Chondrocyte (in vitro differentiated cells): Measurements from ENCODE around the gene P2RY11. TPM values are rescaled to one million over a fixed set of nuclear protein-coding genes. Genes with fewer than 3 reads are reported as not detected.

ENCODE experiments used
- DNase-seq: peaks from one replicate; pipeline ENCODE4 v3.0.0; 2021; ENCODE audit warnings: mixed read lengths, low spot score
- H3K27ac Mint-ChIP-seq: one replicate; pipeline ENCODE4 v1.8.0; 2021; ENCODE audit warnings: mild to moderate bottlenecking, moderate library complexity, mixed read lengths; ENCODE audit not compliant: unreplicated experiment
- H3K27me3 Mint-ChIP-seq: 2 replicates; pipeline ENCODE4 v1.8.0; 2021; ENCODE audit warnings: low read depth, mixed read lengths
- H3K36me3 Mint-ChIP-seq: 2 replicates; pipeline ENCODE4 v1.8.0; 2021; ENCODE audit warnings: low read depth, mixed read lengths
- H3K4me1 Mint-ChIP-seq: 2 replicates; pipeline ENCODE4 v1.8.0; 2021; ENCODE audit warnings: low read depth, mild to moderate bottlenecking, mixed read lengths
- H3K4me3 Mint-ChIP-seq: one replicate; pipeline ENCODE4 v1.8.0; 2021; ENCODE audit warnings: mild to moderate bottlenecking, moderate library complexity, mixed read lengths; ENCODE audit not compliant: unreplicated experiment
- H3K9me3 Mint-ChIP-seq: 2 replicates; pipeline ENCODE4 v1.8.0; 2021; ENCODE audit warnings: low read depth, mixed read lengths
- CTCF ChIP-seq: fragments of 200-600 bp; sonication (generic); IDR thresholded peaks from 2 replicates; pipeline ENCODE4 v1.5.0; 2021; ENCODE audit warnings: antibody characterized with exemption, mild to moderate bottlenecking, moderate library complexity
- total RNA-seq: library from RNA; stranded (reverse); gene quantifications from 3 replicates; pipeline ENCODE4 v1.2.1, GENCODE V29; 2021

The P2RY11 gene
- total RNA-seq, 1 donor from 2014 or later, result 13.5 TPM

GRCh38 chr19:10159610-10160009 lies 48.1 kb downstream of the P2RY11 start:
- DNase-seq, result no peak
- TF ChIP-seq CTCF, result no peak
- Mint-ChIP-seq H3K4me3 (no peak overlapping the region), H3K27ac (no peak overlapping the region), H3K36me3 (peaks cover 52% of the 10 kb centered on the region), H3K9me3 (no peaks in the 10 kb centered on the region), H3K27me3 (no peaks in the 10 kb centered on the region), H3K4me1 (no peaks in the 10 kb centered on the region)

- H3K27me3 Mint-ChIP-seq, result no peaks in the 10 kb centered on the region
- DNase-seq, result no peak
- no peak overlapping the region for H3K4me3 Mint-ChIP-seq
- H3K9me3 Mint-ChIP-seq, result no peaks in the 10 kb centered on the region
- TF ChIP-seq CTCF, result no peak
- H3K4me1 Mint-ChIP-seq, result no peaks in the 10 kb centered on the region
- peaks cover 39% of the 10 kb centered on the region for H3K36me3 Mint-ChIP-seq
- H3K27ac Mint-ChIP-seq, result no peak overlapping the region
These were observed 52.0 kb downstream of the P2RY11 start for GRCh38 chr19:10163536-10163935.

Other genes starting within 250 kb of the P2RY11 start
- 51.0 to 68.8 TPM (median 67.9 TPM) in 3 replicates for gene OLFM2, start 175.2 kb upstream of the P2RY11 start, total RNA-seq
- 24.8 to 65.9 TPM (median 63.6 TPM) in 3 replicates for gene COL5A3, start 101.2 kb upstream of the P2RY11 start, total RNA-seq
- gene RDH8, start 98.2 kb upstream of the P2RY11 start, total RNA-seq, result not detected in 3 replicates
- gene SHFL, start 25.4 kb upstream of the P2RY11 start, total RNA-seq, result 15.8 to 21.8 TPM (median 19.9 TPM) in 3 replicates
- 0.45 to 0.46 TPM in 2 of 3 replicates, not detected in the other for gene ANGPTL6, start 9.0 kb upstream of the P2RY11 start, total RNA-seq
- gene PPAN, start 5.3 kb upstream of the P2RY11 start, total RNA-seq, result 28.2 to 33.1 TPM (median 31.0 TPM) in 3 replicates
- 145 to 149 TPM (median 146 TPM) in 3 replicates for gene EIF3G, start 8.2 kb downstream of the P2RY11 start, total RNA-seq
- 46.1 to 90.2 TPM (median 47.8 TPM) in 3 replicates for gene DNMT1, start 83.3 kb downstream of the P2RY11 start, total RNA-seq
- gene S1PR2, start 119.6 kb downstream of the P2RY11 start, total RNA-seq, result 4.7 to 13.4 TPM (median 12.0 TPM) in 3 replicates
- 39.4 to 46.1 TPM (median 39.6 TPM) in 3 replicates for gene MRPL4, start 140.5 kb downstream of the P2RY11 start, total RNA-seq
- 3.5 to 21.8 TPM (median 19.0 TPM) in 3 replicates for gene ICAM1, start 159.4 kb downstream of the P2RY11 start, total RNA-seq
- 0.31 TPM in 1 of 3 replicates, not detected in the others for gene ICAM4, start 175.3 kb downstream of the P2RY11 start, total RNA-seq
- gene ICAM5, start 178.3 kb downstream of the P2RY11 start, total RNA-seq, result 2.2 to 9.3 TPM (median 8.9 TPM) in 3 replicates
- gene ZGLP1, start 198.1 kb downstream of the P2RY11 start, total RNA-seq, result 3.4 to 6.2 TPM (median 4.3 TPM) in 3 replicates
- 21.0 to 22.3 TPM (median 21.2 TPM) in 3 replicates for gene FDX2, start 204.3 kb downstream of the P2RY11 start, total RNA-seq
- gene RAVER1, start 221.8 kb downstream of the P2RY11 start, total RNA-seq, result 32.3 to 38.2 TPM (median 33.0 TPM) in 3 replicates
- gene ICAM3, start 227.9 kb downstream of the P2RY11 start, total RNA-seq, result 14.0 to 17.0 TPM (median 15.3 TPM) in 3 replicates